ENCODE data around the gene EID1.

DNA sequence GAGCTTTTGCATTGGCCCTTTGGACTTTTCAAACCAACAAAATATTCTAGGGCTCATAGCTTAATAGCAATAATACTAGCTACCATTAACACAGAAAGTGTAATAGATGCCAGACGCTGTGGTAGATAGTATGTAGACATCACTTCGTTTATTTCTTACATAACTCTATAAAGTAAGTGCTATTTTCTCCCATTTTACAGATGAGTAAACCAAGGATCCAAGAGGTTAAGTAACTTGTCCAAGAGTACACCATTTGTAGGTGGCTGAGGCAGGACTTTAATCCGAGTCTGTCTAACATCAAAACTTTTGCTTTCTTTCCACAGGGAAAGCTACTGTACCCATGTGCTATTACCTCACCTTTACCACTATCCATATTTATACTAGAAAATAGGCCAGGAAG is 12.0 kb downstream of the EID1 start:
- no peak for TF ChIP-seq CTCF (IDR thresholded peaks at IDR 0.05; ENCODE audit: extremely low read depth in 1 of 2, insufficient read depth in 1 of 2, low read depth in 1 of 2, low read length in 2 of 2)
- TF ChIP-seq POLR2A (IDR thresholded peaks at IDR 0.05; ENCODE audit: low read depth, low read length): no peak
